B cell (primary cell): ENCODE measurements around the gene CRTC3. TPM values are rescaled to one million over a fixed set of nuclear protein-coding genes. Genes with fewer than 3 reads are reported as not detected.
A peak's percentile ranks its signal among the peaks of the same experiment; 100 is the strongest.

Experiments
- ATAC-seq: fragments of 200-7000 bp; cut with Tn5 transposase; one replicate; pipeline ENCODE4 v1.10.0; 2021; ENCODE audit warnings: low read depth, mild to moderate bottlenecking, moderate number of reproducible peaks, moderate library complexity
- CTCF ChIA-PET: fragments of 350-600 bp; sonication (Branson Sonifier 250); formaldehyde crosslinking; loops from one replicate; lab custom pipeline; 2021; ENCODE audit warnings: antibody characterized with exemption, inconsistent platforms; lab: Charles Lee
- POLR2A ChIA-PET: fragments of 350-600 bp; sonication (Branson Sonifier 250); formaldehyde crosslinking; loops from one replicate; lab custom pipeline; 2021; ENCODE audit warnings: antibody characterized with exemption; lab: Charles Lee
- DNase-seq: peaks from one replicate; pipeline ENCODE4 v3.0.0; 2013
- H2AFZ ChIP-seq: 2 replicates; pipeline ENCODE4 v1.6.1; 2012; ENCODE audit warnings: mild to moderate bottlenecking, low read depth, low read length; ENCODE audit not compliant: insufficient read depth, poor library complexity, severe bottlenecking
- H3K27ac ChIP-seq, 2 donors: 1 replicate in 1 of 2; 2 replicates in 1 of 2; pipeline ENCODE4 v1.5.1; 2012 to 2013; ENCODE audit warnings: low read length in 2 of 2, mild to moderate bottlenecking in 2 of 2, moderate library complexity in 1 of 2
- H3K27me3 ChIP-seq, 4 experiments: fragments of 200-600 bp in 1 of 4; sonication (generic) in 1 of 4; replicated peaks in 1 of 4; 1 replicate in 2 of 4; 2 replicates in 2 of 4; pipeline versions ENCODE4 v1.6.1 to v1.7.0; 2013 to 2016; ENCODE audit warnings: low read length in 3 of 4, mild to moderate bottlenecking in 2 of 4, mixed read lengths in 1 of 4, moderate library complexity in 1 of 4; ENCODE audit not compliant: insufficient read depth in 4 of 4, control insufficient read depth in 3 of 4; ENCODE audit errors: control extremely low read depth in 1 of 4
- H3K36me3 ChIP-seq, 2 experiments: replicated peaks in 1 of 2; 1 replicate in 1 of 2; 2 replicates in 1 of 2; pipeline versions ENCODE4 v1.6.1 to v1.7.1; 2013; ENCODE audit warnings: low read length in 1 of 2; ENCODE audit not compliant: insufficient read depth in 2 of 2, control insufficient read depth in 1 of 2; ENCODE audit errors: control extremely low read depth in 1 of 2, extremely low read depth in 1 of 2
- H3K4me1 ChIP-seq, 2 donors: fragments of 200-600 bp in 1 of 2; sonication (generic) in 1 of 2; 1 replicate in 1 of 2; 2 replicates in 1 of 2; pipeline versions ENCODE4 v1.5.1 to v1.6.1; 2013 to 2017; ENCODE audit warnings: low read length in 2 of 2; ENCODE audit not compliant: control insufficient read depth in 2 of 2, insufficient read depth in 2 of 2
- H3K4me2 ChIP-seq: replicated peaks from 2 replicates; pipeline ENCODE3; 2012; ENCODE audit warnings: mild to moderate bottlenecking, low read depth, low read length; ENCODE audit not compliant: poor library complexity, severe bottlenecking
- H3K4me3 ChIP-seq, 5 experiments: fragments of 200-600 bp in 1 of 5; sonication (generic) in 1 of 5; 1 replicate in 3 of 5; 2 replicates in 2 of 5; pipeline versions ENCODE4 v1.5.1 to v1.7.0; 2011 to 2016; ENCODE audit warnings: low read length in 4 of 5, mild to moderate bottlenecking in 4 of 5, low read depth in 2 of 5, control low read depth in 1 of 5, moderate library complexity in 1 of 5; ENCODE audit not compliant: insufficient read depth in 1 of 5; ENCODE audit errors: control extremely low read depth in 1 of 5, extremely low read depth in 1 of 5
- H3K79me2 ChIP-seq: fragments of 200-600 bp; sonication (generic); one replicate; pipeline ENCODE4 v1.6.0; 2016; ENCODE audit warnings: low read length; ENCODE audit not compliant: control insufficient read depth, insufficient read depth
- H3K9ac ChIP-seq: fragments of 200-600 bp; sonication (generic); 2 replicates; pipeline ENCODE4 v1.6.1; 2017; ENCODE audit warnings: mild to moderate bottlenecking, low read length, moderate library complexity
- H3K9me3 ChIP-seq, 3 donors: one replicate each; pipeline versions ENCODE4 v1.6.1 to v1.7.1; 2013; ENCODE audit warnings: low read length in 2 of 3; ENCODE audit not compliant: control insufficient read depth in 2 of 3, insufficient read depth in 1 of 3; ENCODE audit errors: control extremely low read depth in 1 of 3
- H4K20me1 ChIP-seq: 2 replicates; pipeline ENCODE4 v1.6.0; 2012; ENCODE audit warnings: mild to moderate bottlenecking, low read length; ENCODE audit not compliant: insufficient read depth, control insufficient read depth, poor library complexity, severe bottlenecking
- H3K27ac Mint-ChIP-seq: one replicate; pipeline ENCODE4 v1.8.0; 2021; ENCODE audit warnings: mixed read lengths
- H3K27me3 Mint-ChIP-seq: one replicate; pipeline ENCODE4 v1.8.0; 2021; ENCODE audit warnings: mixed read lengths
- H3K4me1 Mint-ChIP-seq: one replicate; pipeline ENCODE4 v1.8.0; 2021; ENCODE audit warnings: mixed read lengths
- H3K4me3 Mint-ChIP-seq: one replicate; pipeline ENCODE4 v1.8.0; 2021; ENCODE audit warnings: mixed read lengths
- H3K9me3 Mint-ChIP-seq: one replicate; pipeline ENCODE4 v1.8.0; 2022; ENCODE audit warnings: mixed read lengths; ENCODE audit not compliant: insufficient read depth
- EZH2 ChIP-seq: IDR thresholded peaks from 2 replicates; pipeline ENCODE4 v1.6.1; 2012; ENCODE audit warnings: borderline replicate concordance, low read depth, mild to moderate bottlenecking, moderate library complexity, low read length; ENCODE audit not compliant: insufficient read depth, poor library complexity, severe bottlenecking
- WGBS: methylation state at CpG from one replicate; pipeline ENCODE4 v1.1.5; 2013; ENCODE audit warnings: missing lambda C conversion rate; ENCODE audit not compliant: insufficient coverage; 5-methylcytosine and 5-hydroxymethylcytosine counted together
- intact Hi-C: fragments of 100-400 bp; cut with micrococcal nuclease; formaldehyde crosslinking; loops from one replicate; pipeline ENCODE4 v1.10.0; 2022
- polyA plus RNA-seq: library from polyadenylated mRNA; depleted of rRNA; stranded (reverse); fragments of >200 nt; gene quantifications from 2 replicates; pipeline ENCODE4 v1.2.3, GENCODE V29; 2012
- total RNA-seq, 2 donors: library from RNA; stranded (reverse); fragments of 120-200 nt in 1 of 2; gene quantifications; 1 replicate in 1 of 2; 2 replicates in 1 of 2; pipeline versions ENCODE4 v1.2.3 to v1.2.4, GENCODE V29; 2013 to 2022
- TF ChIP-seq, protein P1 (sequence below): fragments of 200-600 bp; IDR thresholded peaks from one replicate; pipeline ENCODE4 v1.8.0; 2022; ENCODE audit warnings: antibody characterized with exemption, mild to moderate bottlenecking

Gene CRTC3
- total and polyA plus RNA-seq, 2 donors (not counting 1 experiment from before 2014, with no cell fraction given) = 34.7 to 95.8 TPM

DNA sequence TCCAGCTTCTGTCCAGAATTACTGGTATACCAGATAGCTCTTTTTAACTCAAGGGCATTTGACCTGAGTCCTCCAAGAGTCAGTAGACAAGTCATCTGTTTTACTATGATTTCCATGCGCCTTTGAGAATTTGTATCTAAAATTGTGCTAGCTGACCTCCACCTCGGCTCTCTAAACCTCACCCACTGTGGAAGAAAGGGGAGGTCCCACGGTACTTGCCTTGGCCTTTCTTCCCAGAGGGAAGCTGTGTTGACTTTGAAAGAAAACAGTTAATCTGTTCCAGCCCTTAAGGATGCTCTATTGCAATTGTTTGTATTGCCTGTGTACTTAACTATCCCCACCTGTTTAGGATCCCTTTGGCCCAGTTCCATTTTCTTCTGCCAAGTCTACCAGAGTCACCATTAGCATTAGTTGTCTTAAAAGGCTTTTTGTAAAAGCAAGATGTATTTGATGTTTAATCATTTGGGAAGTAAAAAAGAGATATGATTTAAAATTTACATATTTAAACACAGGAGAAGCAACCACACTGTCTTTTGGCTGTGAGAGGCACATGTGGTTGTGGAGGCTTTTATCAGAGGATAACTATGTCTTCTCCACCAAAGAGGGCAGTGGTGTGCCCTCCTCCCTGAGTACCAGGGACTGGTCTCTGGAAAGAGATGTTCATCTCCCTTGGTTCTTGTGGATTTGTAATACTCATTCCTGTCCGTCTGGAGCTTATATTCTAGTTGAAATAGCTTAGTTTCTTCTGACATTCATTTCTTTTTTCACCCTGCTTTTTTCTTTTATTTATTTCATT is 88.8 kb downstream of the CRTC3 start:
- no CpG with 5 or more reads among the region's 4 CpGs for WGBS
- H3K9me3 Mint-ChIP-seq = no peaks in the 10 kb centered on the region
- H3K27ac Mint-ChIP-seq = no peak overlapping the region
- Histone ChIP-seq H3K27me3 (no peaks in the 10 kb centered on the region), H3K9ac (no peak overlapping the region), H3K4me2 (no peak overlapping the region), H4K20me1 (no peaks in the 10 kb centered on the region), H3K4me3 (no peak overlapping the region), H3K9me3 (no peaks in the 10 kb centered on the region), H3K79me2 (peaks cover 4% of the 10 kb centered on the region), H3K4me1 (peaks cover 19% of the 10 kb centered on the region in 2 donors), H3K36me3 (peaks cover 0 to 49% of the 10 kb centered on the region in 2 experiments), H2AFZ (no peak overlapping the region), H3K27ac (peak overlapping the region in 1 of 2 donors; percentile 33)
- H3K27me3 Mint-ChIP-seq = no peaks in the 10 kb centered on the region
- TF ChIP-seq, protein P1, sequence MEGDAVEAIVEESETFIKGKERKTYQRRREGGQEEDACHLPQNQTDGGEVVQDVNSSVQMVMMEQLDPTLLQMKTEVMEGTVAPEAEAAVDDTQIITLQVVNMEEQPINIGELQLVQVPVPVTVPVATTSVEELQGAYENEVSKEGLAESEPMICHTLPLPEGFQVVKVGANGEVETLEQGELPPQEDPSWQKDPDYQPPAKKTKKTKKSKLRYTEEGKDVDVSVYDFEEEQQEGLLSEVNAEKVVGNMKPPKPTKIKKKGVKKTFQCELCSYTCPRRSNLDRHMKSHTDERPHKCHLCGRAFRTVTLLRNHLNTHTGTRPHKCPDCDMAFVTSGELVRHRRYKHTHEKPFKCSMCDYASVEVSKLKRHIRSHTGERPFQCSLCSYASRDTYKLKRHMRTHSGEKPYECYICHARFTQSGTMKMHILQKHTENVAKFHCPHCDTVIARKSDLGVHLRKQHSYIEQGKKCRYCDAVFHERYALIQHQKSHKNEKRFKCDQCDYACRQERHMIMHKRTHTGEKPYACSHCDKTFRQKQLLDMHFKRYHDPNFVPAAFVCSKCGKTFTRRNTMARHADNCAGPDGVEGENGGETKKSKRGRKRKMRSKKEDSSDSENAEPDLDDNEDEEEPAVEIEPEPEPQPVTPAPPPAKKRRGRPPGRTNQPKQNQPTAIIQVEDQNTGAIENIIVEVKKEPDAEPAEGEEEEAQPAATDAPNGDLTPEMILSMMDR = no peak
- TF ChIP-seq EZH2 = no peak
- no peak overlapping the region for H3K4me3 Mint-ChIP-seq
- peaks cover 23% of the 10 kb centered on the region for H3K4me1 Mint-ChIP-seq
- POLR2A ChIA-PET = interaction anchor here (0.6 to 0.7 kb wide), 2 partner anchors 89 to 179 kb away, joined by 5 to 6 read pairs; no protein-coding TSS in a partner anchor
- intact Hi-C loops = no loop called here
- no peak for DNase-seq
- ATAC-seq = no peak
- CTCF ChIA-PET = interaction anchor here (1.1 to 4.3 kb wide), 2 partner anchors 195 to 267 kb away, joined by 3 to 17 read pairs; partner anchors contain the start of gene FES

DNA sequence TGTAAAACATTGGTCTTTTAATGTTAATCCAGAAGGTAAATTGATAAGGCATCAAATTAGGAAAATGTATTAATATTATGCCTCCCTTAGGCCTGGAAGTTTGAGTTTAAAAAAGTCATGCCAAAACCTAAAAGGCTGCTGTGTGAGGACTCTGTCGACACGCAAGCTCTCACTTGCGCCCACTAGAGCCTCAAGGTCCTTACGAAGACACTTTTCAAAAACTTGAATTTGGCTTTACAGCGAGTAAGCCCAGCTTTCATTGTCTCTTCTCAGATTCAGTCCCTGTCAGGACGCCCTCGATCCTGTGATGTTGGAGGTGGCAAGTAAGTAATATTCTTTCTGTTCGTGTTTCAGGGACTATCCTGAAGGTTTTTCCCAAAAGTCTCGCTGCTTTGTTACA is 89.7 kb downstream of the CRTC3 start:
- Histone ChIP-seq H3K4me1 (peaks cover 15 to 19% of the 10 kb centered on the region in 2 donors), H4K20me1 (no peaks in the 10 kb centered on the region), H3K9ac (no peak overlapping the region), H3K27ac (peak overlapping the region; percentile 5 to 64), H3K79me2 (peaks cover 11% of the 10 kb centered on the region), H3K4me3 (no peak overlapping the region), H2AFZ (no peak overlapping the region), H3K27me3 (no peaks in the 10 kb centered on the region), H3K9me3 (no peaks in the 10 kb centered on the region), H3K4me2 (peak overlapping the region; percentile 63), H3K36me3 (peaks cover 0 to 56% of the 10 kb centered on the region in 2 experiments)
- Mint-ChIP-seq H3K27me3 (no peaks in the 10 kb centered on the region), H3K4me3 (no peak overlapping the region), H3K27ac (no peak overlapping the region), H3K9me3 (no peaks in the 10 kb centered on the region), H3K4me1 (peaks cover 18% of the 10 kb centered on the region)
- ChIA-PET CTCF (interaction anchor here (0.9 to 4.3 kb wide), 2 partner anchors 11 to 266 kb away, joined by 3 to 17 read pairs; partner anchors contain the start of gene FES), POLR2A (no interaction called here)
- ATAC-seq = no peak
- DNase-seq = no peak
- intact Hi-C loops = no loop called here
- TF ChIP-seq, protein P1 = no peak
- no peak for TF ChIP-seq EZH2
- WGBS = 98% methylated on average over 6 of the region's 9 CpGs
